Spleen (tissue), 11 donors: ENCODE measurements around the gene PTPRA. TPM values are rescaled to one million over a fixed set of nuclear protein-coding genes. Genes with fewer than 3 reads are reported as not detected.
"Not testable (repeated sequence)": the region's sequence is repeated elsewhere in the genome, so short reads cannot be mapped to it uniquely, and the experiment has no call there.

Experiments
- DNase-seq: peaks from one replicate; pipeline ENCODE4 v3.0.0-alpha.2; 2020
- H3K27ac ChIP-seq, 8 donors: fragments of 200-600 bp; sonication (generic) in 7 of 8; 1 replicate in 4 of 8; 2 replicates in 4 of 8; pipeline versions ENCODE4 v1.5.0 to v1.8.0; 2016 to 2021; ENCODE audit warnings: inconsistent platforms in 4 of 8, mild to moderate bottlenecking in 4 of 8, moderate library complexity in 1 of 8
- H3K27me3 ChIP-seq, 7 donors: fragments of 200-600 bp; sonication (generic) in 6 of 7; replicated peaks in 1 of 7; 1 replicate in 4 of 7; 2 replicates in 3 of 7; pipeline versions ENCODE4 v1.5.0 to v1.8.0; 2016 to 2021; ENCODE audit warnings: inconsistent platforms in 3 of 7, mild to moderate bottlenecking in 1 of 7
- H3K36me3 ChIP-seq, 6 donors: fragments of 200-600 bp; sonication (generic) in 5 of 6; 1 replicate in 4 of 6; 2 replicates in 2 of 6; pipeline versions ENCODE4 v1.5.0 to v1.8.0; 2016 to 2021; ENCODE audit warnings: inconsistent platforms in 2 of 6
- H3K4me1 ChIP-seq, 6 donors: fragments of 200-600 bp; sonication (generic) in 5 of 6; 1 replicate in 3 of 6; 2 replicates in 3 of 6; pipeline versions ENCODE4 v1.5.0 to v1.8.0; 2016 to 2021; ENCODE audit warnings: inconsistent platforms in 3 of 6
- H3K4me3 ChIP-seq, 8 donors: fragments of 200-600 bp; sonication (generic) in 7 of 8; 1 replicate in 4 of 8; 2 replicates in 4 of 8; pipeline versions ENCODE4 v1.5.0 to v1.8.0; 2016 to 2021; ENCODE audit warnings: inconsistent platforms in 4 of 8, mild to moderate bottlenecking in 4 of 8, moderate library complexity in 2 of 8
- H3K9me3 ChIP-seq, 8 donors: fragments of 200-600 bp; sonication (generic) in 7 of 8; 1 replicate in 4 of 8; 2 replicates in 4 of 8; pipeline versions ENCODE4 v1.5.0 to v1.8.0; 2016 to 2021; ENCODE audit warnings: inconsistent platforms in 4 of 8
- CTCF ChIP-seq, 11 experiments: fragments of 200-600 bp in 7 of 11; fragments of 450-650 bp in 4 of 11; sonication (generic) in 4 of 11; IDR thresholded peaks in 8 of 11; conservative IDR thresholded peaks in 3 of 11; 1 replicate in 7 of 11; 2 replicates in 4 of 11; pipeline versions ENCODE4 v1.4.0 to v1.8.0; 2016 to 2021; ENCODE audit warnings: antibody characterized with exemption in 11 of 11, inconsistent platforms in 4 of 11, mild to moderate bottlenecking in 1 of 11
- POLR2A ChIP-seq, 3 donors: fragments of 450-650 bp; IDR thresholded peaks; one replicate each; pipeline ENCODE4 v1.5.1; 2017; ENCODE audit warnings: antibody characterized with exemption in 3 of 3, mild to moderate bottlenecking in 1 of 3
- POLR2AphosphoS5 ChIP-seq, 3 donors: sonication (generic); formaldehyde crosslinking; IDR thresholded peaks; one replicate each; pipeline ENCODE4 v1.5.1; 2017; ENCODE audit warnings: antibody characterized with exemption in 3 of 3
- WGBS, 5 donors: extraction: QIAGEN DNeasy Blood & Tissue Kit in 3 of 5; methylation state at CpG; one replicate each; pipeline versions ENCODE4 v1.1.5 to v1.1.7; 2013 to 2018; 5-methylcytosine and 5-hydroxymethylcytosine counted together
- intact Hi-C: fragments of 100-400 bp; cut with DNase I; formaldehyde crosslinking; loops from one replicate; pipeline ENCODE4 v1.15.0; 2023; ENCODE audit warnings: low total_unique reads
- polyA plus RNA-seq, 3 donors: library from polyadenylated mRNA; stranded (reverse); fragments of 200-250 nt; gene quantifications; one replicate each; pipeline ENCODE4 v1.2.1, GENCODE V29; 2013
- total RNA-seq, 7 donors: library from RNA; depleted of rRNA in 3 of 7; stranded (reverse); fragments of >200 nt in 3 of 7; fragmentation: NEBNext Ultra II Directional in 4 of 7; extraction: Animal tissue kit (Norgen Biotek cat#: 25700) in 4 of 7; gene quantifications; one replicate each; pipeline versions ENCODE4 v1.1.0 to v1.2.1, GENCODE V29; 2016 to 2021
- donor health status: healthy with polysubstance abuse.
- donor health status: DM: no; HTN: no; CAD: no; lungs with moderate emphysema.
- donor health status: DM: no; HTN: no; CAD: no.
- donor health status: Bipolar disorder and iron deficiency.
- donor health status: healthy.
- donor health status: DM: no; HTN: no; CAD: no.
- donor health status: DM: yes; HTN: yes; CAD: no.

PTPRA gene
- total and polyA plus RNA-seq, 10 donors, result 15.3 to 65.5 (median 52.4) TPM

- Histone ChIP-seq H3K4me1 (peaks cover 7 to 29% (median 23%) of the 10 kb centered on the region in 6 donors), H3K27me3 (no peaks in the 10 kb centered on the region), H3K9me3 (no peaks in the 10 kb centered on the region), H3K27ac (no peak overlapping the region), H3K4me3 (peak overlapping the region in 2 of 8 donors; percentile 99), H3K36me3 (peaks cover 0 to 31% (median 19%) of the 10 kb centered on the region in 6 donors)
- WGBS, 5 donors, result 86 to 90% (median 87%) methylated on average over 13 to 14 of the region's 14 CpGs
- no peak for DNase-seq
- intact Hi-C loops, result no loop called here
- TF ChIP-seq POLR2AphosphoS5 (IDR thresholded peaks at IDR 0.05), result no peak
- TF ChIP-seq POLR2A (IDR thresholded peaks at IDR 0.05), result no peak
- no peak for TF ChIP-seq CTCF (IDR thresholded peaks at IDR 0.05 in 8 of 11, conservative IDR thresholded peaks at IDR 0.05 in 3 of 11)
These were observed 174.5 kb downstream of the PTPRA start for GRCh38 chr20:3047486-3048419.

- Histone ChIP-seq H3K4me3 (no peak overlapping the region), H3K27ac (no peak overlapping the region), H3K9me3 (no peaks in the 10 kb centered on the region), H3K4me1 (peaks cover 7 to 18% (median 14%) of the 10 kb centered on the region in 6 donors), H3K36me3 (peaks cover 0 to 31% (median 19%) of the 10 kb centered on the region in 6 donors), H3K27me3 (no peaks in the 10 kb centered on the region)
- DNase-seq, result no peak
- TF ChIP-seq CTCF (IDR thresholded peaks at IDR 0.05 in 8 of 11, conservative IDR thresholded peaks at IDR 0.05 in 3 of 11) (no peak), POLR2AphosphoS5 (IDR thresholded peaks at IDR 0.05) (no peak), POLR2A (IDR thresholded peaks at IDR 0.05) (no peak)
- intact Hi-C loops, result loop anchor here (5.0 to 10.0 kb wide), 2 partner anchors 61 to 263 kb away; no protein-coding TSS in a partner anchor
- WGBS, 5 donors, result 72 to 82% (median 78%) methylated on average over 7 of the region's 7 CpGs
These were observed 178.2 kb downstream of the PTPRA start for GRCh38 chr20:3051385-3052019.

- TF ChIP-seq POLR2A (IDR thresholded peaks at IDR 0.05) (no peak), CTCF (IDR thresholded peaks at IDR 0.05 in 8 of 11, conservative IDR thresholded peaks at IDR 0.05 in 3 of 11) (no peak), POLR2AphosphoS5 (IDR thresholded peaks at IDR 0.05) (no peak)
- peak; percentile 30 for DNase-seq
- H3K27ac ChIP-seq, result no peak overlapping the region
- no peaks in the 10 kb centered on the region for H3K36me3 ChIP-seq
- no peaks in the 10 kb centered on the region for H3K9me3 ChIP-seq
- no peaks in the 10 kb centered on the region for H3K4me1 ChIP-seq
- H3K4me3 ChIP-seq, result no peak overlapping the region
- 83 to 100% (median 87%) methylated on average over 1 to 3 of the region's 3 CpGs for WGBS, 5 donors
- H3K27me3 ChIP-seq, result no peaks in the 10 kb centered on the region
- intact Hi-C loops, result loop anchor here (10.0 kb wide), 1 partner anchor 255 kb away; no protein-coding TSS in a partner anchor
These were observed 186.2 kb downstream of the PTPRA start for GRCh38 chr20:3059489-3059888.

GRCh38 chr20:3064119-3064518 is 190.8 kb downstream of the PTPRA start:
- H3K27ac ChIP-seq, H3K27me3 ChIP-seq, H3K4me3 ChIP-seq, H3K36me3 ChIP-seq, intact Hi-C loops, H3K9me3 ChIP-seq, H3K4me1 ChIP-seq: not testable (repeated sequence)
- peak; percentile 30 for DNase-seq
- WGBS, 5 donors, result 74 to 85% (median 82%) methylated on average over 6 of the region's 6 CpGs
